H9 (cell line): Measurements from ENCODE around the gene VPS13C. TPM values are rescaled to one million over a fixed set of nuclear protein-coding genes. Genes with fewer than 3 reads are reported as not detected.

ENCODE experiments used
- DNase-seq: peaks from one replicate; pipeline ENCODE4 v3.0.0-alpha.2; 2017
- H2AFZ ChIP-seq: one replicate; pipeline ENCODE4 v1.6.1; 2013; ENCODE audit warnings: mild to moderate bottlenecking, low read length, control low read depth, moderate library complexity
- H2AK5ac ChIP-seq: 2 replicates; pipeline ENCODE4 v1.6.1; 2013; ENCODE audit warnings: low read length, control low read depth, mixed read lengths; ENCODE audit not compliant: insufficient read length
- H2BK120ac ChIP-seq: one replicate; pipeline ENCODE4 v1.6.1; 2013; ENCODE audit warnings: low read depth, mild to moderate bottlenecking, low read length, control low read depth, inconsistent platforms; ENCODE audit not compliant: poor library complexity, severe bottlenecking
- H2BK12ac ChIP-seq: 2 replicates; pipeline ENCODE4 v1.6.1; 2013; ENCODE audit warnings: low read length, control low read depth, mixed read lengths, low read depth; ENCODE audit not compliant: insufficient read length
- H2BK15ac ChIP-seq: 2 replicates; pipeline ENCODE4 v1.6.1; 2013; ENCODE audit warnings: low read depth, low read length, control low read depth
- H2BK20ac ChIP-seq: one replicate; pipeline ENCODE4 v1.6.1; 2013; ENCODE audit warnings: low read depth, mild to moderate bottlenecking, low read length, control low read depth, inconsistent platforms; ENCODE audit not compliant: poor library complexity, severe bottlenecking
- H2BK5ac ChIP-seq: 2 replicates; pipeline ENCODE4 v1.6.1; 2013; ENCODE audit warnings: low read length, control low read depth, mixed read lengths; ENCODE audit not compliant: insufficient read length
- H3K14ac ChIP-seq: 2 replicates; pipeline ENCODE4 v1.6.1; 2013; ENCODE audit warnings: low read length, control low read depth; ENCODE audit not compliant: insufficient read depth
- H3K18ac ChIP-seq: 2 replicates; pipeline ENCODE4 v1.6.1; 2013; ENCODE audit warnings: low read depth, mild to moderate bottlenecking, mixed read lengths, low read length, control low read depth; ENCODE audit not compliant: insufficient read length
- H3K23ac ChIP-seq: 2 replicates; pipeline ENCODE4 v1.6.1; 2013; ENCODE audit warnings: low read length, control low read depth, mixed read lengths, low read depth; ENCODE audit not compliant: insufficient read length
- H3K23me2 ChIP-seq: 2 replicates; pipeline ENCODE4 v1.6.1; 2013; ENCODE audit warnings: low read depth, mild to moderate bottlenecking, mixed read lengths, low read length, control low read depth; ENCODE audit not compliant: insufficient read length, poor library complexity, severe bottlenecking
- H3K27ac ChIP-seq: 2 replicates; pipeline ENCODE4 v1.5.1; 2013; ENCODE audit warnings: low read length, control low read depth, mixed read lengths, low read depth; ENCODE audit not compliant: insufficient read length
- H3K27me3 ChIP-seq: 2 replicates; pipeline ENCODE4 v1.6.1; 2013; ENCODE audit warnings: low read length, control low read depth, inconsistent platforms; ENCODE audit not compliant: insufficient read depth
- H3K4ac ChIP-seq: 2 replicates; pipeline ENCODE4 v1.6.1; 2013; ENCODE audit warnings: low read depth, mild to moderate bottlenecking, control low read depth, inconsistent platforms, low read length, moderate library complexity
- H3K4me1 ChIP-seq: 2 replicates; pipeline ENCODE4 v1.6.1; 2013; ENCODE audit warnings: low read length, control low read depth, inconsistent platforms; ENCODE audit not compliant: insufficient read depth
- H3K4me2 ChIP-seq: 2 replicates; pipeline ENCODE4 v1.6.1; 2013; ENCODE audit warnings: low read length, control low read depth, mixed read lengths; ENCODE audit not compliant: insufficient read length, insufficient read depth
- H3K56ac ChIP-seq: 2 replicates; pipeline ENCODE4 v1.6.1; 2013; ENCODE audit warnings: low read depth, mild to moderate bottlenecking, mixed read lengths, low read length, control low read depth; ENCODE audit not compliant: insufficient read length
- H3K79me1 ChIP-seq: 2 replicates; pipeline ENCODE4 v1.6.1; 2013; ENCODE audit warnings: low read depth, mild to moderate bottlenecking, moderate library complexity, low read length, control low read depth, inconsistent platforms; ENCODE audit not compliant: insufficient read depth, poor library complexity, severe bottlenecking
- H3K79me2 ChIP-seq: 2 replicates; pipeline ENCODE4 v1.6.1; 2013; ENCODE audit warnings: low read length, control low read depth, inconsistent platforms; ENCODE audit not compliant: insufficient read depth
- H3K9ac ChIP-seq: 2 replicates; pipeline ENCODE4 v1.6.1; 2013; ENCODE audit warnings: low read length, control low read depth, mixed read lengths; ENCODE audit not compliant: insufficient read length; ENCODE audit errors: extremely low read depth
- H3K9me3 ChIP-seq: one replicate; pipeline ENCODE4 v1.6.1; 2013; ENCODE audit warnings: low read depth, low read length, inconsistent platforms; ENCODE audit not compliant: control insufficient read depth
- H3T11ph ChIP-seq: one replicate; pipeline ENCODE4 v1.6.1; 2013; ENCODE audit warnings: mild to moderate bottlenecking, low read length, control low read depth, inconsistent platforms
- H4K20me1 ChIP-seq: one replicate; pipeline ENCODE4 v1.6.1; 2013; ENCODE audit not compliant: control insufficient read depth, insufficient read length, insufficient read depth
- H4K5ac ChIP-seq: 2 replicates; pipeline ENCODE4 v1.6.1; 2013; ENCODE audit warnings: low read depth, mild to moderate bottlenecking, mixed read lengths, low read length, control low read depth; ENCODE audit not compliant: insufficient read length
- H4K8ac ChIP-seq: replicated peaks from 2 replicates; pipeline ENCODE4 v1.6.1; 2013; ENCODE audit warnings: low read length, control low read depth, mixed read lengths, low read depth; ENCODE audit not compliant: insufficient read length
- H4K91ac ChIP-seq: 2 replicates; pipeline ENCODE4 v1.6.1; 2013; ENCODE audit warnings: low read depth, mild to moderate bottlenecking, moderate library complexity, mixed read lengths, low read length, control low read depth; ENCODE audit not compliant: insufficient read length
- H3K27ac Mint-ChIP-seq, 3 experiments: 2 replicates in 2 of 3; 3 replicates in 1 of 3; pipeline ENCODE4 v1.8.0; 2020 to 2021; ENCODE audit warnings: mixed read lengths in 3 of 3, mild to moderate bottlenecking in 1 of 3, moderate library complexity in 1 of 3
- H3K27me3 Mint-ChIP-seq: 2 replicates; pipeline ENCODE4 v1.8.0; 2021; ENCODE audit warnings: low read depth, mild to moderate bottlenecking, moderate library complexity, mixed read lengths
- H3K36me3 Mint-ChIP-seq, 3 experiments: 2 replicates in 2 of 3; 3 replicates in 1 of 3; pipeline ENCODE4 v1.8.0; 2020 to 2021; ENCODE audit warnings: low read depth in 3 of 3, mixed read lengths in 3 of 3; ENCODE audit not compliant: insufficient read depth in 1 of 3
- H3K4me1 Mint-ChIP-seq, 2 experiments: 2 replicates each; pipeline ENCODE4 v1.8.0; 2020; ENCODE audit warnings: mixed read lengths in 2 of 2
- H3K4me3 Mint-ChIP-seq, 2 experiments: 2 replicates in 1 of 2; 3 replicates in 1 of 2; pipeline ENCODE4 v1.8.0; 2020 to 2021; ENCODE audit warnings: mild to moderate bottlenecking in 2 of 2, mixed read lengths in 2 of 2, moderate library complexity in 1 of 2
- H3K9me3 Mint-ChIP-seq, 2 experiments: 2 replicates in 1 of 2; 3 replicates in 1 of 2; pipeline ENCODE4 v1.8.0; 2020; ENCODE audit warnings: mild to moderate bottlenecking in 2 of 2, mixed read lengths in 2 of 2, moderate library complexity in 1 of 2
- CTCF ChIP-seq: fragments of 200-600 bp; sonication (generic); conservative IDR thresholded peaks from 3 replicates; pipeline ENCODE4 v1.8.0; 2021; ENCODE audit warnings: antibody characterized with exemption, mild to moderate bottlenecking
- WGBS: extraction: QIAGEN DNeasy Blood & Tissue Kit; methylation state at CpG from one replicate; pipeline ENCODE4 v1.1.7; 2013; ENCODE audit warnings: missing lambda C conversion rate, low lambda C conversion rate, mixed read lengths; ENCODE audit not compliant: insufficient read length; ENCODE audit errors: extremely low coverage; 5-methylcytosine and 5-hydroxymethylcytosine counted together
- total RNA-seq: library from RNA; stranded (reverse); gene quantifications from 2 replicates; pipeline ENCODE4 v1.2.1, GENCODE V29; 2021

The VPS13C gene
- total RNA-seq, 1 experiment from 2014 or later = 14.2 TPM

DNA sequence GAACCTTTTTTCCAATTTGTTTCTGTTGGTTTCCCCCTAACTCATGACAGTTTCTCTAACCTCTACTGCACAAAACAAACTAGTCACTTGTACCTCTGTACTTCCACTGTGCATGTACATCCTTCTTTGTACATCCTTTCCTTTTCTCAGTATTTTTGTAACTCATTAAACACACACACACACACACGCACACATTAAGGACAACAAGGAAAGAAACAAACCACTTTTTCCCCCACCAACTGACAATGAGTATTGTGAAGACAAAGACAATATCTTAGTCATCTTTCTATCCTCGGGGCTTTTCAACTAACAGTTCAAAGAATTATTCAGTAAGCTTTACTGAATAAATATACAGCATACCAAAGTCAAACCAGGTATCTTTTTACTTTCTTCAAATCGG lies 170.5 kb downstream of the VPS13C start:
- no peak overlapping the region for H2AFZ ChIP-seq
- H3K36me3 Mint-ChIP-seq = peaks cover 17 to 25% (median 21%) of the 10 kb centered on the region in 3 experiments
- H2BK5ac ChIP-seq = no peak overlapping the region
- H4K5ac ChIP-seq = no peak overlapping the region
- H3K79me2 ChIP-seq = no peaks in the 10 kb centered on the region
- no peak overlapping the region for H2BK20ac ChIP-seq
- no peak overlapping the region for H3K23ac ChIP-seq
- H3K27ac ChIP-seq = no peak overlapping the region
- H3K27me3 Mint-ChIP-seq = no peaks in the 10 kb centered on the region
- no peak overlapping the region for H2AK5ac ChIP-seq
- H2BK12ac ChIP-seq = no peak overlapping the region
- H3K27me3 ChIP-seq = no peaks in the 10 kb centered on the region
- H3K9ac ChIP-seq = no peak overlapping the region
- H3K4me3 Mint-ChIP-seq = no peak overlapping the region
- H4K20me1 ChIP-seq = no peaks in the 10 kb centered on the region
- H3K27ac Mint-ChIP-seq = peak overlapping the region in 1 of 3 experiments; percentile 2; a peak in 1 of 7 replicates
- H3K4me1 ChIP-seq = peaks cover 3% of the 10 kb centered on the region; the same call in 1 of the 2 replicates
- H3K4ac ChIP-seq = no peak overlapping the region
- no peak for TF ChIP-seq CTCF
- no peak overlapping the region for H3K4me2 ChIP-seq
- H3K79me1 ChIP-seq = no peaks in the 10 kb centered on the region
- no peak overlapping the region for H4K8ac ChIP-seq
- no peaks in the 10 kb centered on the region for H3K23me2 ChIP-seq
- no peak overlapping the region for H3K18ac ChIP-seq
- no peak overlapping the region for H2BK120ac ChIP-seq
- H2BK15ac ChIP-seq = no peak overlapping the region
- no peak for DNase-seq
- peaks cover 9 to 12% of the 10 kb centered on the region in 2 experiments for H3K4me1 Mint-ChIP-seq
- no peak overlapping the region for H3K56ac ChIP-seq
- H3K9me3 ChIP-seq = no peaks in the 10 kb centered on the region
- no CpG with 5 or more reads among the region's 3 CpGs for WGBS
- no peak overlapping the region for H3K14ac ChIP-seq
- peaks cover 23% of the 10 kb centered on the region in 2 experiments for H3K9me3 Mint-ChIP-seq
- no peak overlapping the region for H3T11ph ChIP-seq
- no peak overlapping the region for H4K91ac ChIP-seq
